Measurements from ENCODE around the gene CDH24.

CDH24 gene

GRCh38 chr14:23033251-23033727, 24.0 kb downstream of the CDH24 start:
- TF ChIP-seq, protein P1, sequence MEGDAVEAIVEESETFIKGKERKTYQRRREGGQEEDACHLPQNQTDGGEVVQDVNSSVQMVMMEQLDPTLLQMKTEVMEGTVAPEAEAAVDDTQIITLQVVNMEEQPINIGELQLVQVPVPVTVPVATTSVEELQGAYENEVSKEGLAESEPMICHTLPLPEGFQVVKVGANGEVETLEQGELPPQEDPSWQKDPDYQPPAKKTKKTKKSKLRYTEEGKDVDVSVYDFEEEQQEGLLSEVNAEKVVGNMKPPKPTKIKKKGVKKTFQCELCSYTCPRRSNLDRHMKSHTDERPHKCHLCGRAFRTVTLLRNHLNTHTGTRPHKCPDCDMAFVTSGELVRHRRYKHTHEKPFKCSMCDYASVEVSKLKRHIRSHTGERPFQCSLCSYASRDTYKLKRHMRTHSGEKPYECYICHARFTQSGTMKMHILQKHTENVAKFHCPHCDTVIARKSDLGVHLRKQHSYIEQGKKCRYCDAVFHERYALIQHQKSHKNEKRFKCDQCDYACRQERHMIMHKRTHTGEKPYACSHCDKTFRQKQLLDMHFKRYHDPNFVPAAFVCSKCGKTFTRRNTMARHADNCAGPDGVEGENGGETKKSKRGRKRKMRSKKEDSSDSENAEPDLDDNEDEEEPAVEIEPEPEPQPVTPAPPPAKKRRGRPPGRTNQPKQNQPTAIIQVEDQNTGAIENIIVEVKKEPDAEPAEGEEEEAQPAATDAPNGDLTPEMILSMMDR (conservative IDR thresholded peaks at IDR 0.05; ENCODE audit: low read depth, low read length) = no peak
- DNase-seq (ENCODE audit: low read depth) = no peak
- peak overlapping the region; percentile 93 for H3K4me3 ChIP-seq (ENCODE audit: low read depth, low read length)

DNA sequence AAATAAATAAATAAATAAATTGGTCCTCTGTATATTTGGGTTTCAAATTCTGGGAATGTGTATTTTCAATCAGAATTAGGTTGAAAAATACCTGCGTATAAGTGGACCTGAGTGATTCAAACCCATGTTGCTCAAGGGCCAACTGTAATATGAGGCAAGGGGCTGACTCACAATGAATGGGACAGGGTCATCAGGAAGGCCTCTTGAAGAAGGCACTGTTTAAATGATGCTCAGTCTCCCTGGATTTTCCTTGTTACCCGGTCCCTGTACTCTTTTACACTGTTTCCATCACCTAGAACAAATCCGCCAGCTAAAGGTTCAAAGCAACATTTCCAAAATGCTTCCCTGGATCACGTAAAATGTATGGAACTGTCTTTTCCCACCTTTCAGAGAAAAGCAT, 26.4 kb downstream of the CDH24 start:
- TF ChIP-seq, protein P1 (conservative IDR thresholded peaks at IDR 0.05; ENCODE audit: low read depth, low read length) = no peak
- DNase-seq (ENCODE audit: low read depth) = no peak
- H3K4me3 ChIP-seq (ENCODE audit: low read depth, low read length) = no peak overlapping the region

DNA sequence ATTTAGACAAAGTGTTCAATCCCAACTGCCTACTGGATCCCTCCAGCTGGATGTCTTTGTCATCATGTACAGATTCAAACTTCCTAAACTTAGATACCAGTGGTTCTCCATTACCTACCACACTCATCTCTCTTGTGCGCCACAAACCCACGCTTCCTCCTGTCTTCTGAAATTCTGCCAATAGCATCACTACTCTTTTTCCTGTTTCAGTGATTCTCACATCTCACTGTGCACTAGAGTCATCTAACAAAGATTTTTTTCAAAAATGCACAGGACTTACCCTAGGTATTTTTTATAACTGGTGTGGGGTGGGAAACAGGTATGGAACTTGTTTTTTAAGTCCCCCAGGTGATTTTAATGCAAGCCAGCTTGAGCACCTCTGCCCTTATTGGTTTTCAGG, 28.5 kb downstream of the CDH24 start:
- H3K4me3 ChIP-seq (ENCODE audit: low read depth, low read length) = no peak overlapping the region
- TF ChIP-seq, protein P1 (conservative IDR thresholded peaks at IDR 0.05; ENCODE audit: low read depth, low read length) = no peak
- DNase-seq (ENCODE audit: low read depth) = no peak

DNA sequence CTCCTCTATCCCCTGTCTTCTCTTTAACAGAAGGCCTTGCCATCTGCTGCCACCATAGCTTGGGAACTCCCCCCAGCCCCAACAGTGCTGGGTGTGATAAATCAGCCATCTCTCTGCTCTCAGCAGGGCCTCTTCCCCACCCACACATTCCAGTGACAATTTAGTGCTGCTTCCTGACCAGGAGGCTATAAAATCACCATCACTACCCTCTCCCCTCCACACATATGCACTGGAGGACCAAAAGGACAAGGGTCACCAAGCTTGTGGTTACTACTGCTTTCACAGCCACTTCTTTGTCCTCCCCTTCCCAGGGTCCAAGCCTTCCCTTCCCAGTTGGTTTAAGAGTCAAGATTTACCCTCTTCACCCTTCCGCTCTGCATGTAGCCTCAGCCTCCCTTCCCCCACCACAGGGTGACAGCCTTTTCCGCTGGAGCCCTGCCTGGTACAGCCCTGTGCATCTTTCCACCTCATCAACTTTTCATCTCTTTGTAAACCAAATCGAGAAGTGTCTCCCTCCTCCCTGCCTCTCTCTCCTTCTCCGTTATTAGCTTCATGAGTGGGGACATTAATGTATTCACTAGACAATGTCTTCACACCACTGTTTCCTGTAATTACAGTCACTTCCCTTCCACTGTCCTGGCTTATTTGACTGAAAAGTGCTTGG, 32.0 kb downstream of the CDH24 start:
- DNase-seq (ENCODE audit: low read depth) = no peak
- no peak overlapping the region for H3K4me3 ChIP-seq (ENCODE audit: low read depth, low read length)
- TF ChIP-seq, protein P1 (conservative IDR thresholded peaks at IDR 0.05; ENCODE audit: low read depth, low read length) = no peak

- no peak overlapping the region for H3K4me3 ChIP-seq (ENCODE audit: low read depth, low read length)
- no peak for DNase-seq (ENCODE audit: low read depth)
- TF ChIP-seq, protein P1 (conservative IDR thresholded peaks at IDR 0.05; ENCODE audit: low read depth, low read length) = no peak
Measured at GRCh38 chr14:23024612-23025075, 32.7 kb downstream of the CDH24 start.

GRCh38 chr14:23023795-23024152, 33.5 kb downstream of the CDH24 start:
- no peak for DNase-seq (ENCODE audit: low read depth)
- TF ChIP-seq, protein P1 (conservative IDR thresholded peaks at IDR 0.05; ENCODE audit: low read depth, low read length) = no peak
- H3K4me3 ChIP-seq (ENCODE audit: low read depth, low read length) = no peak overlapping the region
